BLaER1 treated with 17β-estradiol and CSF1 and Interleukin-3, amounts not matched to agents 10 nM and 100 nM (cell line): ENCODE data around the gene SHFL.

Experiments used
- H3K27ac ChIP-seq, 11 experiments: shearing (Covaris generic); formaldehyde crosslinking; 2 replicates each; pipeline ENCODE4 v1.8.1; 2022
- H3K27me3 ChIP-seq, 11 experiments: shearing (Covaris generic); formaldehyde crosslinking; 2 replicates each; pipeline ENCODE4 v1.8.1; 2022
- H3K36me3 ChIP-seq, 11 experiments: shearing (Covaris generic); formaldehyde crosslinking; 2 replicates each; pipeline ENCODE4 v1.8.1; 2022
- H3K4me1 ChIP-seq, 10 experiments: shearing (Covaris generic); formaldehyde crosslinking; 2 replicates each; pipeline ENCODE4 v1.8.1; 2022
- H3K4me2 ChIP-seq, 11 experiments: shearing (Covaris generic); formaldehyde crosslinking; 2 replicates each; pipeline ENCODE4 v1.8.1; 2022
- H3K4me3 ChIP-seq, 10 experiments: shearing (Covaris generic); formaldehyde crosslinking; 2 replicates each; pipeline ENCODE4 v1.8.1; 2022
- H3K9ac ChIP-seq, 11 experiments: shearing (Covaris generic); formaldehyde crosslinking; 2 replicates each; pipeline ENCODE4 v1.8.1; 2022
- H3K9me3 ChIP-seq, 11 experiments: shearing (Covaris generic); formaldehyde crosslinking; replicated peaks in 1 of 11; 2 replicates each; pipeline ENCODE4 v1.8.1; 2022
- H4K20me1 ChIP-seq, 11 experiments: shearing (Covaris generic); formaldehyde crosslinking; 2 replicates each; pipeline ENCODE4 v1.8.1; 2022
- Cebpa-rat ChIP-seq, 11 experiments: shearing (Covaris generic); IDR thresholded peaks; 2 replicates each; pipeline ENCODE4 v1.8.1; 2022

Gene SHFL

GRCh38 chr19:10120538-10121189, 34.5 kb downstream of the SHFL start:
- no peaks in the 10 kb centered on the region for H3K27me3 ChIP-seq
- peak overlapping the region; percentile 46 to 97 (median 92); a peak in 20 of 22 replicates for H3K27ac ChIP-seq
- peaks cover 20 to 38% (median 33%) of the 10 kb centered on the region in 11 experiments; a peak in 21 of 22 replicates for H4K20me1 ChIP-seq
- H3K9me3 ChIP-seq = no peaks in the 10 kb centered on the region
- peaks cover 32 to 56% (median 50%) of the 10 kb centered on the region in 11 experiments for H3K36me3 ChIP-seq
- no peak for TF ChIP-seq Cebpa-rat (IDR thresholded peaks at IDR 0.05)
- peaks cover 80 to 91% (median 86%) of the 10 kb centered on the region in 10 experiments for H3K4me1 ChIP-seq
- peak overlapping the region in 4 of 10 experiments; percentile 6 to 51 (median 22); a peak in 4 of 20 replicates for H3K4me3 ChIP-seq
- H3K4me2 ChIP-seq = peak overlapping the region; percentile 55 to 100 (median 80)
- H3K9ac ChIP-seq = peak overlapping the region; percentile 22 to 97 (median 53); a peak in 19 of 22 replicates

- peak overlapping the region; percentile 0 to 97 (median 92); a peak in 21 of 22 replicates for H3K27ac ChIP-seq
- H3K4me2 ChIP-seq = peak overlapping the region; percentile 44 to 100 (median 78); a peak in 18 of 22 replicates
- no peak for TF ChIP-seq Cebpa-rat (IDR thresholded peaks at IDR 0.05)
- H3K36me3 ChIP-seq = peaks cover 18 to 42% (median 37%) of the 10 kb centered on the region in 11 experiments
- peak overlapping the region in 3 of 11 experiments; percentile 27 to 52 (median 37); a peak in 4 of 22 replicates for H3K9ac ChIP-seq
- no peaks in the 10 kb centered on the region for H3K9me3 ChIP-seq
- no peak overlapping the region for H3K4me3 ChIP-seq
- peaks cover 6 to 24% (median 20%) of the 10 kb centered on the region in 11 experiments; a peak in 21 of 22 replicates for H4K20me1 ChIP-seq
- H3K27me3 ChIP-seq = no peaks in the 10 kb centered on the region
- H3K4me1 ChIP-seq = peaks cover 80 to 89% (median 84%) of the 10 kb centered on the region in 10 experiments
Measured at GRCh38 chr19:10122045-10122444, 35.9 kb downstream of the SHFL start.

GRCh38 chr19:10124429-10124828, 38.3 kb downstream of the SHFL start:
- peak overlapping the region; percentile 29 to 99 (median 92); a peak in 20 of 22 replicates for H3K27ac ChIP-seq
- H3K36me3 ChIP-seq = peaks cover 10 to 45% (median 37%) of the 10 kb centered on the region in 11 experiments; a peak in 21 of 22 replicates
- peaks cover 0 to under 1% (median 0%) of the 10 kb centered on the region in 11 experiments; a peak in 3 of 22 replicates for H4K20me1 ChIP-seq
- no peak for TF ChIP-seq Cebpa-rat (IDR thresholded peaks at IDR 0.05)
- H3K9me3 ChIP-seq = no peaks in the 10 kb centered on the region
- peak overlapping the region in 6 of 11 experiments; percentile 2 to 90 (median 74); a peak in 6 of 22 replicates for H3K9ac ChIP-seq
- no peaks in the 10 kb centered on the region for H3K27me3 ChIP-seq
- peaks cover 82 to 94% (median 87%) of the 10 kb centered on the region in 10 experiments for H3K4me1 ChIP-seq
- no peak overlapping the region for H3K4me3 ChIP-seq
- peak overlapping the region; percentile 58 to 89 (median 72); a peak in 12 of 22 replicates for H3K4me2 ChIP-seq

- peak overlapping the region; percentile 65 to 99 (median 93) for H3K27ac ChIP-seq
- H3K36me3 ChIP-seq = peaks cover 22 to 63% (median 54%) of the 10 kb centered on the region in 11 experiments
- TF ChIP-seq Cebpa-rat (IDR thresholded peaks at IDR 0.05) = peak in 8 of 11 experiments; percentile 35 to 68 (median 65); a peak in 12 of 22 replicates
- H3K9ac ChIP-seq = peak overlapping the region; percentile 36 to 90 (median 78)
- peak overlapping the region in 1 of 10 experiments; percentile 6; a peak in 2 of 20 replicates for H3K4me3 ChIP-seq
- H3K9me3 ChIP-seq = no peaks in the 10 kb centered on the region
- peaks cover 82 to 98% (median 90%) of the 10 kb centered on the region in 10 experiments for H3K4me1 ChIP-seq
- H3K4me2 ChIP-seq = peak overlapping the region; percentile 58 to 89 (median 73)
- H3K27me3 ChIP-seq = no peaks in the 10 kb centered on the region
- H4K20me1 ChIP-seq = no peaks in the 10 kb centered on the region
Measured at GRCh38 chr19:10126213-10126639, 40.1 kb downstream of the SHFL start.

- no peak for TF ChIP-seq Cebpa-rat (IDR thresholded peaks at IDR 0.05)
- Histone ChIP-seq H3K4me2 (peak overlapping the region; percentile 69 to 88 (median 79); a peak in 20 of 22 replicates), H4K20me1 (peaks cover 0 to 26% (median 0%) of the 10 kb centered on the region in 11 experiments; a peak in 4 of 22 replicates), H3K4me1 (peaks cover 93 to 100% (median 98%) of the 10 kb centered on the region in 10 experiments), H3K9me3 (peaks cover 0 to 12% (median 3%) of the 10 kb centered on the region in 11 experiments; a peak in 9 of 22 replicates), H3K27ac (peak overlapping the region; percentile 45 to 99 (median 82); a peak in 19 of 22 replicates), H3K4me3 (no peak overlapping the region), H3K36me3 (peaks cover 70 to 100% (median 99%) of the 10 kb centered on the region in 11 experiments), H3K9ac (peak overlapping the region in 4 of 11 experiments; percentile 45 to 74 (median 66); a peak in 3 of 22 replicates), H3K27me3 (no peaks in the 10 kb centered on the region)
Measured at GRCh38 chr19:10132905-10133304, 46.8 kb downstream of the SHFL start.

GRCh38 chr19:10133596-10133995, 47.5 kb downstream of the SHFL start:
- Histone ChIP-seq H3K27me3 (no peaks in the 10 kb centered on the region), H3K9me3 (peaks cover 0 to 12% (median 3%) of the 10 kb centered on the region in 11 experiments; a peak in 9 of 22 replicates), H3K4me2 (peak overlapping the region; percentile 69 to 88 (median 79)), H3K9ac (peak overlapping the region in 10 of 11 experiments; percentile 0 to 74 (median 66); a peak in 16 of 22 replicates), H4K20me1 (peaks cover 0 to 26% (median 0%) of the 10 kb centered on the region in 11 experiments; a peak in 6 of 22 replicates), H3K4me3 (peak overlapping the region in 1 of 10 experiments; percentile 5; a peak in 2 of 20 replicates), H3K27ac (peak overlapping the region; percentile 58 to 99 (median 82); a peak in 21 of 22 replicates), H3K4me1 (peaks cover 95 to 100% (median 98%) of the 10 kb centered on the region in 10 experiments), H3K36me3 (peaks cover 70 to 100% (median 99%) of the 10 kb centered on the region in 11 experiments)
- no peak for TF ChIP-seq Cebpa-rat (IDR thresholded peaks at IDR 0.05)

GRCh38 chr19:10134040-10134439, 47.9 kb downstream of the SHFL start:
- H3K9ac ChIP-seq = peak overlapping the region in 10 of 11 experiments; percentile 0 to 74 (median 66); a peak in 16 of 22 replicates
- no peak for TF ChIP-seq Cebpa-rat (IDR thresholded peaks at IDR 0.05)

GRCh38 chr19:10135551-10136334, 49.6 kb downstream of the SHFL start:
- Histone ChIP-seq H4K20me1 (peaks cover 0 to 43% (median 9%) of the 10 kb centered on the region in 11 experiments; a peak in 12 of 22 replicates), H3K4me3 (peak overlapping the region in 3 of 10 experiments; percentile 27 to 33 (median 31); a peak in 5 of 20 replicates), H3K27me3 (no peaks in the 10 kb centered on the region), H3K27ac (peak overlapping the region; percentile 58 to 99 (median 82)), H3K9me3 (peaks cover 0 to 12% (median 3%) of the 10 kb centered on the region in 11 experiments; a peak in 9 of 22 replicates), H3K4me1 (peaks cover 94 to 100% (median 100%) of the 10 kb centered on the region in 10 experiments), H3K36me3 (peaks cover 81 to 100% (median 98%) of the 10 kb centered on the region in 11 experiments), H3K4me2 (peak overlapping the region; percentile 69 to 88 (median 79)), H3K9ac (peak overlapping the region; percentile 49 to 74 (median 66); a peak in 21 of 22 replicates)
- no peak for TF ChIP-seq Cebpa-rat (IDR thresholded peaks at IDR 0.05)

More at GRCh38 chr19:10134040-10134439, 47.9 kb downstream of the SHFL start:
- peak overlapping the region in 2 of 10 experiments; percentile 5 to 17; a peak in 5 of 20 replicates for H3K4me3 ChIP-seq
- peak overlapping the region; percentile 58 to 99 (median 82) for H3K27ac ChIP-seq
- peaks cover 95 to 100% (median 98%) of the 10 kb centered on the region in 10 experiments for H3K4me1 ChIP-seq
- peaks cover 0 to 29% (median 2%) of the 10 kb centered on the region in 11 experiments; a peak in 7 of 22 replicates for H4K20me1 ChIP-seq
- H3K36me3 ChIP-seq = peaks cover 72 to 100% (median 99%) of the 10 kb centered on the region in 11 experiments
- peaks cover 0 to 12% (median 3%) of the 10 kb centered on the region in 11 experiments; a peak in 9 of 22 replicates for H3K9me3 ChIP-seq
- no peaks in the 10 kb centered on the region for H3K27me3 ChIP-seq
- peak overlapping the region; percentile 69 to 88 (median 79) for H3K4me2 ChIP-seq
